ENCODE results near the gene FBXO41. TPM values are rescaled to one million over a fixed set of nuclear protein-coding genes. Genes with fewer than 3 reads are reported as not detected.

Gene FBXO41
- total and polyA plus RNA-seq, 2 donors (not counting 3 experiments of a cell fraction or from before 2014, with no cell fraction given): 0.88 to 1.5 TPM

DNA sequence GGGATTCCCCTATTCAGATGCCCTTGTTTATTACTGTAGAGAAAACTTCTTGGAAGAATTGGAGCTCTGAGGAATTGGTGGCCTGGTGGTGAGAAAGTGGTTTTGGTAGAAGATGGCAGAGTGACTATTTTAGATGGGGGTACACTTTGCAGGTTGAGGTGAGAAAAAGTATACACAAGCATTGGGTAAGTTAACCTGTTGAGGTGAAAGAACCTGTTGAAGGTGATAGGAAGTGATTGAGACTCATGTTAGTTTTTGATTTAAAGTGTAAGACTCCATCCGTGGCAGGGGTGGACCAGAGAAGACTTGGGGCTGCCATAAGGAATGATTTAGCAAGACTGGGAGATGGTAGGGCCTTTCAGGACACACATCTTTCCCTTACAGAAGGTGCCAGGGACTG is 47.1 kb downstream of the FBXO41 start:
- no TSS peak for BruUV-seq (replicated peaks)
- ChIA-PET CTCF (interaction anchor here (1.5 to 1.8 kb wide), 3 partner anchors 15 to 60 kb away, joined by 3 to 5 read pairs (median 3); no protein-coding TSS in a partner anchor), POLR2A (no interaction called here)

More for the DNA sequence above, 47.1 kb downstream of the FBXO41 start:
- Histone ChIP-seq H3K27ac (ENCODE audit: insufficient read depth, low read depth, low read length) (no peak overlapping the region), H3K4me3 (replicated peaks in 1 of 3; ENCODE audit: insufficient read depth in 1 of 3, low read depth in 1 of 3, low read length in 3 of 3) (no peak overlapping the region), H3K4me1 (ENCODE audit: control insufficient read depth, extremely low read depth, insufficient read depth, low read length) (peaks cover 38% of the 10 kb centered on the region), H4K20me1 (replicated peaks; ENCODE audit: control insufficient read depth, extremely low read depth, insufficient read depth, low read length) (no peaks in the 10 kb centered on the region), H3K9ac (replicated peaks; ENCODE audit: extremely low read depth, insufficient read depth, low read length) (no peak overlapping the region), H3K4me2 (ENCODE audit: insufficient read depth, low read length) (no peak overlapping the region), H3K27me3 (ENCODE audit: control insufficient read depth in 2 of 2, insufficient read depth in 2 of 2, low read length in 2 of 2) (no peaks in the 10 kb centered on the region), H3K9me3 (replicated peaks; ENCODE audit: control insufficient read depth, insufficient read depth, low read length) (no peaks in the 10 kb centered on the region), H3K79me2 (ENCODE audit: control insufficient read depth, insufficient read depth, low read length) (peaks cover 76% of the 10 kb centered on the region), H3K36me3 (ENCODE audit: control insufficient read depth in 2 of 2, extremely low read depth in 1 of 2, insufficient read depth in 2 of 2, low read length in 2 of 2) (peaks cover 0 to 14% of the 10 kb centered on the region in 2 experiments), H2AFZ (ENCODE audit: low read depth, low read length) (no peak overlapping the region), H3K9me1 (replicated peaks; ENCODE audit: control insufficient read depth, extremely low read depth, insufficient read depth, low read length) (no peaks in the 10 kb centered on the region)
- DNase-seq (ENCODE audit: low read depth, low spot score) (no peak), FAIRE-seq (no peak)
- TF ChIP-seq CTCF (IDR thresholded peaks at IDR 0.05; ENCODE audit: extremely low read depth in 1 of 2, insufficient read depth in 1 of 2, low read depth in 1 of 2, low read length in 2 of 2): no peak
- TF ChIP-seq MYC (IDR thresholded peaks at IDR 0.05; ENCODE audit: low read depth, low read length): no peak
- TF ChIP-seq JUN (IDR thresholded peaks at IDR 0.05; ENCODE audit: borderline replicate concordance, insufficient read depth, insufficient read length, low read depth): no peak
- TF ChIP-seq FOS (IDR thresholded peaks at IDR 0.05; ENCODE audit: borderline replicate concordance, insufficient read depth, low read length): no peak
- TF ChIP-seq POLR2A (IDR thresholded peaks at IDR 0.05; ENCODE audit: low read depth, low read length): no peak
- TF ChIP-seq GATA2 (IDR thresholded peaks at IDR 0.05; ENCODE audit: insufficient read depth, insufficient read length, low read depth, low read length): no peak
- no peak for TF ChIP-seq MAX (IDR thresholded peaks at IDR 0.05; ENCODE audit: insufficient read depth, insufficient read length)
- TF ChIP-seq POLR2AphosphoS5 (IDR thresholded peaks at IDR 0.05; ENCODE audit: insufficient read depth, low read depth, low read length): no peak
- no peak for TF ChIP-seq EZH2 (IDR thresholded peaks at IDR 0.05; ENCODE audit: borderline replicate concordance, low read depth, low read length, severe bottlenecking)
- dilution Hi-C loops (cut with MboI; ENCODE audit: extremely low pct_ligation_motif_present, low sequenced_read_pairs) (no loop called here), intact Hi-C loops (cut with micrococcal nuclease) (no loop called here)
